ENCODE results near the gene TXNRD1.

GRCh38 chr12:104305349-104305748, 89.8 kb downstream of the TXNRD1 start:
- TF ChIP-seq, protein P1, sequence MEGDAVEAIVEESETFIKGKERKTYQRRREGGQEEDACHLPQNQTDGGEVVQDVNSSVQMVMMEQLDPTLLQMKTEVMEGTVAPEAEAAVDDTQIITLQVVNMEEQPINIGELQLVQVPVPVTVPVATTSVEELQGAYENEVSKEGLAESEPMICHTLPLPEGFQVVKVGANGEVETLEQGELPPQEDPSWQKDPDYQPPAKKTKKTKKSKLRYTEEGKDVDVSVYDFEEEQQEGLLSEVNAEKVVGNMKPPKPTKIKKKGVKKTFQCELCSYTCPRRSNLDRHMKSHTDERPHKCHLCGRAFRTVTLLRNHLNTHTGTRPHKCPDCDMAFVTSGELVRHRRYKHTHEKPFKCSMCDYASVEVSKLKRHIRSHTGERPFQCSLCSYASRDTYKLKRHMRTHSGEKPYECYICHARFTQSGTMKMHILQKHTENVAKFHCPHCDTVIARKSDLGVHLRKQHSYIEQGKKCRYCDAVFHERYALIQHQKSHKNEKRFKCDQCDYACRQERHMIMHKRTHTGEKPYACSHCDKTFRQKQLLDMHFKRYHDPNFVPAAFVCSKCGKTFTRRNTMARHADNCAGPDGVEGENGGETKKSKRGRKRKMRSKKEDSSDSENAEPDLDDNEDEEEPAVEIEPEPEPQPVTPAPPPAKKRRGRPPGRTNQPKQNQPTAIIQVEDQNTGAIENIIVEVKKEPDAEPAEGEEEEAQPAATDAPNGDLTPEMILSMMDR (IDR thresholded peaks at IDR 0.05; ENCODE audit: insufficient read depth, low read length), result no peak
- TF ChIP-seq POLR2AphosphoS5 (IDR thresholded peaks at IDR 0.05; ENCODE audit: low read depth) (no peak), GABPA (IDR thresholded peaks at IDR 0.05; ENCODE audit: low read depth) (no peak)
- TF ChIP-seq, protein P2, sequence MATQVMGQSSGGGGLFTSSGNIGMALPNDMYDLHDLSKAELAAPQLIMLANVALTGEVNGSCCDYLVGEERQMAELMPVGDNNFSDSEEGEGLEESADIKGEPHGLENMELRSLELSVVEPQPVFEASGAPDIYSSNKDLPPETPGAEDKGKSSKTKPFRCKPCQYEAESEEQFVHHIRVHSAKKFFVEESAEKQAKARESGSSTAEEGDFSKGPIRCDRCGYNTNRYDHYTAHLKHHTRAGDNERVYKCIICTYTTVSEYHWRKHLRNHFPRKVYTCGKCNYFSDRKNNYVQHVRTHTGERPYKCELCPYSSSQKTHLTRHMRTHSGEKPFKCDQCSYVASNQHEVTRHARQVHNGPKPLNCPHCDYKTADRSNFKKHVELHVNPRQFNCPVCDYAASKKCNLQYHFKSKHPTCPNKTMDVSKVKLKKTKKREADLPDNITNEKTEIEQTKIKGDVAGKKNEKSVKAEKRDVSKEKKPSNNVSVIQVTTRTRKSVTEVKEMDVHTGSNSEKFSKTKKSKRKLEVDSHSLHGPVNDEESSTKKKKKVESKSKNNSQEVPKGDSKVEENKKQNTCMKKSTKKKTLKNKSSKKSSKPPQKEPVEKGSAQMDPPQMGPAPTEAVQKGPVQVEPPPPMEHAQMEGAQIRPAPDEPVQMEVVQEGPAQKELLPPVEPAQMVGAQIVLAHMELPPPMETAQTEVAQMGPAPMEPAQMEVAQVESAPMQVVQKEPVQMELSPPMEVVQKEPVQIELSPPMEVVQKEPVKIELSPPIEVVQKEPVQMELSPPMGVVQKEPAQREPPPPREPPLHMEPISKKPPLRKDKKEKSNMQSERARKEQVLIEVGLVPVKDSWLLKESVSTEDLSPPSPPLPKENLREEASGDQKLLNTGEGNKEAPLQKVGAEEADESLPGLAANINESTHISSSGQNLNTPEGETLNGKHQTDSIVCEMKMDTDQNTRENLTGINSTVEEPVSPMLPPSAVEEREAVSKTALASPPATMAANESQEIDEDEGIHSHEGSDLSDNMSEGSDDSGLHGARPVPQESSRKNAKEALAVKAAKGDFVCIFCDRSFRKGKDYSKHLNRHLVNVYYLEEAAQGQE (IDR thresholded peaks at IDR 0.05; ENCODE audit: insufficient replicate concordance, low read depth), result no peak

Measured in HL-60 (cell line).